CD4-positive, alpha-beta T cell treated with Interleukin-15 for 4 hours (primary cell): Measurements from ENCODE around the gene BCO1.

ENCODE experiments used
- DNase-seq: peaks from one replicate; pipeline ENCODE4 v3.0.0-alpha.2; 2020; ENCODE audit warnings: low spot score

The BCO1 gene

GRCh38 chr16:81277541-81278080, 39.1 kb downstream of the BCO1 start:
- DNase-seq = no peak

GRCh38 chr16:81278526-81278925, 40.0 kb downstream of the BCO1 start:
- DNase-seq = no peak

- DNase-seq = no peak
These were observed 40.9 kb downstream of the BCO1 start for GRCh38 chr16:81279392-81279791.

GRCh38 chr16:81280393-81280792, 41.9 kb downstream of the BCO1 start:
- no peak for DNase-seq

GRCh38 chr16:81283044-81283443, 44.6 kb downstream of the BCO1 start:
- no peak for DNase-seq

GRCh38 chr16:81284995-81285600, 46.6 kb downstream of the BCO1 start:
- no peak for DNase-seq

GRCh38 chr16:81286190-81286589, 47.7 kb downstream of the BCO1 start:
- DNase-seq = no peak

- no peak for DNase-seq
These were observed 52.6 kb downstream of the BCO1 start for GRCh38 chr16:81291117-81291516.

GRCh38 chr16:81292936-81293335, 54.4 kb downstream of the BCO1 start:
- no peak for DNase-seq

GRCh38 chr16:81293909-81294802, 55.7 kb downstream of the BCO1 start:
- no peak for DNase-seq

- no peak for DNase-seq
These were observed 58.1 kb downstream of the BCO1 start for GRCh38 chr16:81296631-81297030.

GRCh38 chr16:81307770-81308169, 69.3 kb downstream of the BCO1 start:
- no peak for DNase-seq

GRCh38 chr16:81310045-81310644, 71.7 kb downstream of the BCO1 start:
- no peak for DNase-seq

- no peak for DNase-seq
These were observed 73.3 kb downstream of the BCO1 start for GRCh38 chr16:81311762-81312161.

GRCh38 chr16:81313701-81314602, 75.5 kb downstream of the BCO1 start:
- no peak for DNase-seq

- DNase-seq = peak; percentile 94
These were observed 76.2 kb downstream of the BCO1 start, which contains the start of gene GAN for GRCh38 chr16:81314603-81315270. GAN (plus strand) TSS chr16:81314962; CDS start chr16:81315114, 152 bp downstream.

- peak; percentile 27 for DNase-seq
These were observed 77.0 kb downstream of the BCO1 start for GRCh38 chr16:81315271-81316175.

GRCh38 chr16:81316176-81316496, 77.6 kb downstream of the BCO1 start:
- DNase-seq = no peak

- no peak for DNase-seq
These were observed 80.2 kb downstream of the BCO1 start for GRCh38 chr16:81318711-81319110.

GRCh38 chr16:81319221-81319912, 80.9 kb downstream of the BCO1 start:
- DNase-seq = no peak
